Stimulated activated CD4-positive, alpha-beta T cell treated with anti-CD3 and anti-CD28 coated beads, Interleukin-15, amount 100 ng/mL, for 24 hours (primary cell): ENCODE measurements around the gene U2AF1L4.
"Not testable (repeated sequence)": the region's sequence is repeated elsewhere in the genome, so short reads cannot be mapped to it uniquely, and the experiment has no call there.

Experiments used
- DNase-seq: peaks from one replicate; pipeline ENCODE4 v3.0.0-alpha.2; 2020

Gene U2AF1L4

GRCh38 chr19:35780058-35780457 is 34.8 kb upstream of the U2AF1L4 start:
- DNase-seq: no peak

GRCh38 chr19:35779033-35779432 is 33.8 kb upstream of the U2AF1L4 start:
- DNase-seq: no peak

- no peak for DNase-seq
Measured at GRCh38 chr19:35777961-35778360, 32.7 kb upstream of the U2AF1L4 start.

- no peak for DNase-seq
Measured at GRCh38 chr19:35777086-35777841, 32.0 kb upstream of the U2AF1L4 start.

- no peak for DNase-seq
Measured at GRCh38 chr19:35776102-35776788, 31.0 kb upstream of the U2AF1L4 start.

- peak; percentile 100 for DNase-seq
Measured at GRCh38 chr19:35775298-35776101, 30.3 kb upstream of the U2AF1L4 start, which contains the start of gene ARHGAP33. Gene ARHGAP33, plus strand, starts transcription at chr19:35775564. Its CDS starts 95 bp downstream, at chr19:35775659.

- no peak for DNase-seq
Measured at GRCh38 chr19:35775046-35775297, 29.8 kb upstream of the U2AF1L4 start.

- DNase-seq: no peak
Measured at GRCh38 chr19:35774274-35775045, 29.2 kb upstream of the U2AF1L4 start.

GRCh38 chr19:35773020-35773806 is 28.0 kb upstream of the U2AF1L4 start:
- no peak for DNase-seq

- DNase-seq: not testable (repeated sequence)
Measured at GRCh38 chr19:35772362-35772761, 27.1 kb upstream of the U2AF1L4 start.

GRCh38 chr19:35768082-35768421 is 22.8 kb upstream of the U2AF1L4 start:
- no peak for DNase-seq

GRCh38 chr19:35767288-35768081 is 22.3 kb upstream of the U2AF1L4 start:
- DNase-seq: no peak

- no peak for DNase-seq
Measured at GRCh38 chr19:35766571-35767104, 21.4 kb upstream of the U2AF1L4 start.

- no peak for DNase-seq
Measured at GRCh38 chr19:35764432-35765315, 19.5 kb upstream of the U2AF1L4 start.

GRCh38 chr19:35760711-35761349 is 15.6 kb upstream of the U2AF1L4 start:
- DNase-seq: no peak

- no peak for DNase-seq
Measured at GRCh38 chr19:35759697-35760096, 14.5 kb upstream of the U2AF1L4 start.

GRCh38 chr19:35757749-35758608 is 12.8 kb upstream of the U2AF1L4 start, which contains the start of gene PROSER3:
Gene PROSER3, plus strand, starts transcription at chr19:35758176. Its CDS starts 40 bp downstream, at chr19:35758216.
- peak; percentile 98 for DNase-seq

- peak; percentile 52 for DNase-seq
Measured at GRCh38 chr19:35757231-35757748, 12.1 kb upstream of the U2AF1L4 start.
